Parathyroid adenoma (tissue), 2 donors: Measurements from ENCODE around the gene CDC25A.

Experiments used
- H2AFZ ChIP-seq: fragments of 300-600 bp; sonication (generic); one replicate; pipeline ENCODE4 v1.7.0; 2017; ENCODE audit warnings: antibody characterized with exemption, mild to moderate bottlenecking
- H3K27ac ChIP-seq: fragments of 300-600 bp; sonication (generic); one replicate; pipeline ENCODE4 v1.7.0; 2017
- H3K27me3 ChIP-seq: fragments of 300-600 bp; sonication (generic); one replicate; pipeline ENCODE4 v1.7.0; 2017; ENCODE audit warnings: low read length; ENCODE audit not compliant: control insufficient read depth, insufficient read depth
- H3K36me3 ChIP-seq: fragments of 300-600 bp; sonication (generic); one replicate; pipeline ENCODE4 v1.7.0; 2017; ENCODE audit warnings: low read length; ENCODE audit not compliant: control insufficient read depth, insufficient read depth
- H3K4me1 ChIP-seq: fragments of 300-600 bp; sonication (generic); one replicate; pipeline ENCODE4 v1.7.0; 2017; ENCODE audit warnings: control low read depth
- H3K4me2 ChIP-seq: fragments of 300-600 bp; sonication (generic); one replicate; pipeline ENCODE4 v1.7.0; 2017; ENCODE audit warnings: low read length
- H3K4me3 ChIP-seq: fragments of 300-600 bp; sonication (generic); one replicate; pipeline ENCODE4 v1.7.0; 2017; ENCODE audit warnings: low read depth, low read length
- H3K79me2 ChIP-seq: fragments of 300-600 bp; sonication (generic); one replicate; pipeline ENCODE4 v1.7.0; 2017; ENCODE audit warnings: control low read depth
- H3K9ac ChIP-seq: fragments of 300-600 bp; sonication (generic); one replicate; pipeline ENCODE4 v1.7.0; 2017; ENCODE audit warnings: mild to moderate bottlenecking
- H3K9me3 ChIP-seq: fragments of 300-600 bp; sonication (generic); one replicate; pipeline ENCODE4 v1.7.0; 2017; ENCODE audit warnings: low read length; ENCODE audit not compliant: control insufficient read depth
- TF ChIP-seq, protein P1 (sequence below): fragments of 300-600 bp; sonication (generic); IDR thresholded peaks from one replicate; pipeline ENCODE4 v1.7.0; 2017; ENCODE audit warnings: antibody characterized with exemption, mild to moderate bottlenecking
- donor health status: primary hyperparathyroidism.

Gene CDC25A

DNA sequence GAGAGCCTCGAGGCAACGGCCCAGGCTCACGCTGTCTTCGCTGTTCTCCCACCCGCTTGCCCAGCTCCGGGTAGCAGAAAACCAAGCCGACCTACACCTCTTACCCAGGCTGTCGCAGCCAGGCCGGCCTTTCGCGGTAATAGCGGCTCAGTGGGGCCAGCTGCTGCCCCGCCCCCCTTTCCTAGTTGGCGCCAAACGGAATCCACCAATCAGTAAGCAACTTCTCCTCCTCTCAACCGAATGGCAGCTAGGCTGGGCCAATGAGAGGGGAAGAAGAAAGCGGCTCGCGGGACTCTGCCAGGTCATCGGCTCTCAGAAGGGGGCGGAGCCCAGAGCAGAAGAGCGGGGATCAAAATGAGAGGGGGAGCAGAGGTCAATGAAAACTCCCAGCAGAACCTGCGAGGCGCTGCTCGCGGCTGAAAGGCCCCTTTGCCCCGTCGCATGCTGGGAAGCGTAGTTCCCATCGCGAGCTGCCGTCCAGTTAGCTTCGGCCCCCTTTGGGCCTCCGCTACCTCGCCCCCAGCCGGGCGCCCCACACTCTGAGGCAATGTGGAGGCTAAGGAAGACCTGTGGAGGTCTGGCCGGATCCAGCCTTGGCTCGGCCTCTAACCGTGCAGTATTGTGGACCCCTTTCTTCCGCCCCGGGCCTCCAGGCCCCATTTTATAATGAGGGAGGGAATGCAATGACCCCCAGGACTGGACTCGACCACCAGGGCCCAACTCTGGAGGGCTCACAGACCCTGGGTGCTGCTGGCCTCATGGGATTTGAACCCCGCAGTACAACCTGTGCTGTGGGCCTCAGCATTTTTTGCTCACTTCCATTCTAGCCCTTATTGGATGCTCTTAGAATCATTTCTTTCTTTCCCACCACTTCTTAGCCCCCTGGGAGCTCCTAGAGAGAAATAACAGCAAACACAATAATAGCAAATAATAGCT lies at the start of gene CDC25A:
TSS of gene CDC25A (minus strand) at position 152 of the 936 bp plus-strand sequence. CDS start 470 bp downstream, outside the sequence.
- H3K4me1 ChIP-seq: no peaks in the 10 kb centered on the region
- H3K36me3 ChIP-seq: no peaks in the 10 kb centered on the region
- H3K4me2 ChIP-seq: peak within 1 kb of the TSS; percentile 96
- H3K9me3 ChIP-seq: no peaks in the 10 kb centered on the region
- TF ChIP-seq, protein P1, sequence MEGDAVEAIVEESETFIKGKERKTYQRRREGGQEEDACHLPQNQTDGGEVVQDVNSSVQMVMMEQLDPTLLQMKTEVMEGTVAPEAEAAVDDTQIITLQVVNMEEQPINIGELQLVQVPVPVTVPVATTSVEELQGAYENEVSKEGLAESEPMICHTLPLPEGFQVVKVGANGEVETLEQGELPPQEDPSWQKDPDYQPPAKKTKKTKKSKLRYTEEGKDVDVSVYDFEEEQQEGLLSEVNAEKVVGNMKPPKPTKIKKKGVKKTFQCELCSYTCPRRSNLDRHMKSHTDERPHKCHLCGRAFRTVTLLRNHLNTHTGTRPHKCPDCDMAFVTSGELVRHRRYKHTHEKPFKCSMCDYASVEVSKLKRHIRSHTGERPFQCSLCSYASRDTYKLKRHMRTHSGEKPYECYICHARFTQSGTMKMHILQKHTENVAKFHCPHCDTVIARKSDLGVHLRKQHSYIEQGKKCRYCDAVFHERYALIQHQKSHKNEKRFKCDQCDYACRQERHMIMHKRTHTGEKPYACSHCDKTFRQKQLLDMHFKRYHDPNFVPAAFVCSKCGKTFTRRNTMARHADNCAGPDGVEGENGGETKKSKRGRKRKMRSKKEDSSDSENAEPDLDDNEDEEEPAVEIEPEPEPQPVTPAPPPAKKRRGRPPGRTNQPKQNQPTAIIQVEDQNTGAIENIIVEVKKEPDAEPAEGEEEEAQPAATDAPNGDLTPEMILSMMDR: no peak
- H3K27me3 ChIP-seq: no peaks in the 10 kb centered on the region
- peak within 1 kb of the TSS; percentile 76 for H2AFZ ChIP-seq
- no peaks in the 10 kb centered on the region for H3K79me2 ChIP-seq
- H3K27ac ChIP-seq: peak within 1 kb of the TSS; percentile 5
- no peak within 1 kb of the TSS for H3K9ac ChIP-seq
- H3K4me3 ChIP-seq: peak within 1 kb of the TSS; percentile 85

DNA sequence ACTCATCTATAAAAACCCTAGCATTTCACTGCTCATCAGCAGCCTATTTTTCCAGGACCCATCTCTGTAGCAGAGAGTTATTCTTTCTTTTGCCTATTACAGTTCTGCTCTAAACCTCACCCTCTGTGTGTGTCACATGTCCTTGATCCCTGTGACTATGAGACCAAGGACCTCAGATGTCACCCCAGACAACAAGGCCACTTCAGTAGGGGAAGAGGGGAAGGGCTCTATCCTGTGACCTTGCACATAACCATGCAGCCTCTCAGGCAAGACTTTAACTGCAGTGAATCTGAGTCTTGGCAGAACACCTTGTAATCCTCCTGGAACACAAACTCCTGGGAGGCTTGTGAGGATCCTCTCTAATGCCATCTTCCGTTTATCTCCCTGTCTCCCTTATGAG lies 48.3 kb upstream of the CDC25A start:
- H3K79me2 ChIP-seq: no peaks in the 10 kb centered on the region
- peaks cover 2% of the 10 kb centered on the region for H3K4me1 ChIP-seq
- H3K27me3 ChIP-seq: no peaks in the 10 kb centered on the region
- H3K9ac ChIP-seq: no peak overlapping the region
- no peak overlapping the region for H3K4me3 ChIP-seq
- TF ChIP-seq, protein P1: no peak
- H3K4me2 ChIP-seq: no peak overlapping the region
- no peak overlapping the region for H3K27ac ChIP-seq
- no peaks in the 10 kb centered on the region for H3K36me3 ChIP-seq
- no peak overlapping the region for H2AFZ ChIP-seq
- no peaks in the 10 kb centered on the region for H3K9me3 ChIP-seq

GRCh38 chr3:48233542-48233941 lies 45.3 kb upstream of the CDC25A start:
- Histone ChIP-seq H3K79me2 (no peaks in the 10 kb centered on the region), H3K9ac (no peak overlapping the region), H3K27ac (no peak overlapping the region), H3K27me3 (no peaks in the 10 kb centered on the region), H3K4me3 (no peak overlapping the region), H3K9me3 (no peaks in the 10 kb centered on the region), H3K4me1 (no peaks in the 10 kb centered on the region), H2AFZ (no peak overlapping the region), H3K4me2 (no peak overlapping the region), H3K36me3 (no peaks in the 10 kb centered on the region)
- TF ChIP-seq, protein P1: no peak

- Histone ChIP-seq H3K36me3 (no peaks in the 10 kb centered on the region), H3K27ac (no peak overlapping the region), H3K9ac (no peak overlapping the region), H3K9me3 (no peaks in the 10 kb centered on the region), H3K4me1 (no peaks in the 10 kb centered on the region), H3K4me3 (no peak overlapping the region), H3K79me2 (no peaks in the 10 kb centered on the region), H3K27me3 (no peaks in the 10 kb centered on the region), H3K4me2 (no peak overlapping the region), H2AFZ (peak overlapping the region; percentile 50)
- TF ChIP-seq, protein P1: peak; percentile 28
Measured at GRCh38 chr3:48232734-48233133, 44.5 kb upstream of the CDC25A start.
